GM12878 (cell line): ENCODE data around the gene CD164L2. TPM values are rescaled to one million over a fixed set of nuclear protein-coding genes. Genes with fewer than 3 reads are reported as not detected.

Experiments
- BRCA1 ChIP-seq: IDR thresholded peaks from 2 replicates; pipeline ENCODE4 v1.6.1; 2011; ENCODE audit warnings: low read depth, low read length, improper control_type of control experiment
- CBX3 ChIP-seq: fragments of 200-600 bp; sonication (generic); IDR thresholded peaks from 2 replicates; pipeline ENCODE4 v1.6.1; 2016; ENCODE audit warnings: low read depth, borderline replicate concordance
- CHD1 ChIP-seq: IDR thresholded peaks from 2 replicates; pipeline ENCODE4 v1.6.1; 2012; ENCODE audit warnings: low read depth, low read length, improper control_type of control experiment
- CREM ChIP-seq: IDR thresholded peaks from 2 replicates; pipeline ENCODE4 v1.6.1; 2014; ENCODE audit warnings: antibody characterized with exemption, low read depth
- DPF2 ChIP-seq: fragments of 450-650 bp; IDR thresholded peaks from 2 replicates; pipeline ENCODE4 v1.6.1; 2017; ENCODE audit warnings: mild to moderate bottlenecking
- E4F1 ChIP-seq: fragments of 450-650 bp; IDR thresholded peaks from 2 replicates; pipeline ENCODE4 v1.6.1; 2018; ENCODE audit warnings: borderline replicate concordance, mild to moderate bottlenecking; ENCODE audit not compliant: partially characterized antibody
- EP300 ChIP-seq, 2 experiments: fragments of 150-350 bp in 1 of 2; IDR thresholded peaks; 2 replicates each; pipeline ENCODE4 v1.6.1; 2011 to 2012; ENCODE audit warnings: low read depth in 2 of 2, low read length in 2 of 2, borderline replicate concordance in 1 of 2, improper control_type of control experiment in 1 of 2, inconsistent platforms in 1 of 2; ENCODE audit not compliant: control insufficient read depth in 1 of 2
- FOXM1 ChIP-seq: IDR thresholded peaks from 2 replicates; pipeline ENCODE4 v1.6.1; 2012; ENCODE audit warnings: low read depth, mild to moderate bottlenecking, inconsistent platforms, low read length, moderate library complexity
- GATAD2B ChIP-seq: fragments of 450-650 bp; conservative IDR thresholded peaks from 2 replicates; pipeline ENCODE4 v1.6.1; 2017; ENCODE audit warnings: low read depth, mild to moderate bottlenecking, moderate library complexity
- HDAC6 ChIP-seq: fragments of 200-600 bp; sonication (generic); IDR thresholded peaks from one replicate; pipeline ENCODE4 v1.8.0; 2017; ENCODE audit warnings: antibody characterized with exemption; ENCODE audit not compliant: unreplicated experiment
- IKZF2 ChIP-seq, 2 experiments: fragments of 450-650 bp; IDR thresholded peaks; 2 replicates each; pipeline ENCODE4 v1.6.1; 2017; ENCODE audit warnings: mild to moderate bottlenecking in 2 of 2, moderate library complexity in 2 of 2
- LARP7 ChIP-seq: fragments of 450-650 bp; IDR thresholded peaks from 2 replicates; pipeline ENCODE4 v1.6.1; 2017; ENCODE audit warnings: mild to moderate bottlenecking
- MYB ChIP-seq: fragments of 150-350 bp; IDR thresholded peaks from 2 replicates; pipeline ENCODE4 v1.6.1; 2014; ENCODE audit warnings: mild to moderate bottlenecking, low read depth, low read length, borderline replicate concordance
- NR2C1 ChIP-seq: fragments of 450-650 bp; IDR thresholded peaks from 2 replicates; pipeline ENCODE4 v1.6.1; 2017; ENCODE audit warnings: antibody characterized with exemption, mild to moderate bottlenecking, moderate library complexity
- POLR2AphosphoS5 ChIP-seq: IDR thresholded peaks from 2 replicates; pipeline ENCODE4 v1.6.1; 2011; ENCODE audit warnings: mild to moderate bottlenecking, low read length, inconsistent platforms
- RUNX3 ChIP-seq: IDR thresholded peaks from 2 replicates; pipeline ENCODE4 v1.6.1; 2012; ENCODE audit warnings: low read length, inconsistent platforms
- SMAD1 ChIP-seq: fragments of 450-650 bp; IDR thresholded peaks from 2 replicates; pipeline ENCODE4 v1.6.1; 2018; ENCODE audit warnings: mild to moderate bottlenecking, low read depth; ENCODE audit not compliant: partially characterized antibody
- SMAD5 ChIP-seq: IDR thresholded peaks from 2 replicates; pipeline ENCODE4 v1.6.1; 2016; ENCODE audit warnings: antibody characterized with exemption, low read depth
- SMARCA5 ChIP-seq: fragments of 450-650 bp; IDR thresholded peaks from 2 replicates; pipeline ENCODE4 v1.6.1; 2017; ENCODE audit warnings: mild to moderate bottlenecking
- STAT1 ChIP-seq: fragments of 450-650 bp; conservative IDR thresholded peaks from 2 replicates; pipeline ENCODE4 v1.6.1; 2014; ENCODE audit warnings: antibody characterized with exemption, mild to moderate bottlenecking
- TAF1 ChIP-seq: IDR thresholded peaks from 2 replicates; pipeline ENCODE4 v1.6.1; 2011; ENCODE audit warnings: mild to moderate bottlenecking, low read depth, low read length, borderline replicate concordance
- TBL1XR1 ChIP-seq: IDR thresholded peaks from 2 replicates; pipeline ENCODE4 v1.6.1; 2012; ENCODE audit warnings: low read depth, low read length, improper control_type of control experiment
- TCF3 ChIP-seq: IDR thresholded peaks from 2 replicates; pipeline ENCODE4 v1.6.1; 2012; ENCODE audit warnings: low read depth, mild to moderate bottlenecking, low read length, borderline replicate concordance; ENCODE audit not compliant: insufficient read depth
- TCF7 ChIP-seq: IDR thresholded peaks from 2 replicates; pipeline ENCODE4 v1.6.1; 2014; ENCODE audit warnings: antibody characterized with exemption, borderline replicate concordance
- YY1 ChIP-seq: IDR thresholded peaks from 2 replicates; pipeline ENCODE4 v1.6.1; 2011; ENCODE audit warnings: low read depth, mild to moderate bottlenecking, low read length
- polyA plus RNA-seq, 11 experiments: library from polyadenylated mRNA; depleted of rRNA in 4 of 11; unstranded in 6 of 11; stranded (reverse) in 5 of 11; fragments of >200 nt; fragmentation: Nextera tagmentation in 4 of 11; fragmentation: Illumina TruSeq in 1 of 11; extraction: Ambion mirVana in 4 of 11; extraction: Trizol in 1 of 11; gene quantifications; 1 replicate in 1 of 11; 2 replicates in 10 of 11; pipeline versions ENCODE4 v1.2.1 to v1.2.3, GENCODE V29; 2011 to 2016; ENCODE audit warnings: inconsistent platforms in 2 of 11, missing spikeins in 2 of 11, low read depth in 1 of 11
- total RNA-seq, 4 experiments: library from RNA; depleted of rRNA in 3 of 4; stranded (reverse); fragments of >200 nt in 3 of 4; fragmentation: Illumina TruSeq in 1 of 4; extraction: Trizol in 1 of 4; gene quantifications; 2 replicates each; pipeline versions ENCODE4 v1.2.1 to v1.2.3, GENCODE V29; 2013 to 2021
- TF ChIP-seq, protein P1 (sequence below): IDR thresholded peaks from 2 replicates; pipeline ENCODE4 v1.6.1; 2012; ENCODE audit warnings: mild to moderate bottlenecking, low read depth, low read length

CD164L2 gene
- total and polyA plus RNA-seq, 10 of the 15 experiments (the other 5 are each of a cell fraction or from before 2014, with no cell fraction given) = not detected

- TF ChIP-seq SMAD1 = no peak
- no peak for TF ChIP-seq TAF1
- no peak for TF ChIP-seq STAT1
- TF ChIP-seq FOXM1 = no peak
- TF ChIP-seq, protein P1, sequence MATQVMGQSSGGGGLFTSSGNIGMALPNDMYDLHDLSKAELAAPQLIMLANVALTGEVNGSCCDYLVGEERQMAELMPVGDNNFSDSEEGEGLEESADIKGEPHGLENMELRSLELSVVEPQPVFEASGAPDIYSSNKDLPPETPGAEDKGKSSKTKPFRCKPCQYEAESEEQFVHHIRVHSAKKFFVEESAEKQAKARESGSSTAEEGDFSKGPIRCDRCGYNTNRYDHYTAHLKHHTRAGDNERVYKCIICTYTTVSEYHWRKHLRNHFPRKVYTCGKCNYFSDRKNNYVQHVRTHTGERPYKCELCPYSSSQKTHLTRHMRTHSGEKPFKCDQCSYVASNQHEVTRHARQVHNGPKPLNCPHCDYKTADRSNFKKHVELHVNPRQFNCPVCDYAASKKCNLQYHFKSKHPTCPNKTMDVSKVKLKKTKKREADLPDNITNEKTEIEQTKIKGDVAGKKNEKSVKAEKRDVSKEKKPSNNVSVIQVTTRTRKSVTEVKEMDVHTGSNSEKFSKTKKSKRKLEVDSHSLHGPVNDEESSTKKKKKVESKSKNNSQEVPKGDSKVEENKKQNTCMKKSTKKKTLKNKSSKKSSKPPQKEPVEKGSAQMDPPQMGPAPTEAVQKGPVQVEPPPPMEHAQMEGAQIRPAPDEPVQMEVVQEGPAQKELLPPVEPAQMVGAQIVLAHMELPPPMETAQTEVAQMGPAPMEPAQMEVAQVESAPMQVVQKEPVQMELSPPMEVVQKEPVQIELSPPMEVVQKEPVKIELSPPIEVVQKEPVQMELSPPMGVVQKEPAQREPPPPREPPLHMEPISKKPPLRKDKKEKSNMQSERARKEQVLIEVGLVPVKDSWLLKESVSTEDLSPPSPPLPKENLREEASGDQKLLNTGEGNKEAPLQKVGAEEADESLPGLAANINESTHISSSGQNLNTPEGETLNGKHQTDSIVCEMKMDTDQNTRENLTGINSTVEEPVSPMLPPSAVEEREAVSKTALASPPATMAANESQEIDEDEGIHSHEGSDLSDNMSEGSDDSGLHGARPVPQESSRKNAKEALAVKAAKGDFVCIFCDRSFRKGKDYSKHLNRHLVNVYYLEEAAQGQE = no peak
- TF ChIP-seq E4F1 = no peak
- TF ChIP-seq HDAC6 = no peak
- no peak for TF ChIP-seq POLR2AphosphoS5
- TF ChIP-seq MYB = no peak
- no peak for TF ChIP-seq BRCA1
- no peak for TF ChIP-seq CBX3
- no peak for TF ChIP-seq GATAD2B
- 0 out of 2 replicates have a peak, but pooled peaks have one; percentile 36 for TF ChIP-seq DPF2
- TF ChIP-seq IKZF2 (IDR thresholded peaks at IDR 0.05) = peak in 1 of 2 experiments; percentile 32; a peak in 1 of 4 replicates
- TF ChIP-seq RUNX3 = peak; percentile 63; the same call in 1 of the 2 replicates
- no peak for TF ChIP-seq EP300 (IDR thresholded peaks at IDR 0.05; ENCODE audit: borderline replicate concordance in 1 of 2, control insufficient read depth in 1 of 2, low read depth in 2 of 2, low read length in 2 of 2)
- TF ChIP-seq TCF3 = 0 out of 2 replicates have a peak, but pooled peaks have one; percentile 53
- no peak for TF ChIP-seq TCF7
- 0 out of 2 replicates have a peak, but pooled peaks have one; percentile 9 for TF ChIP-seq LARP7
- TF ChIP-seq SMAD5 = no peak
- no peak for TF ChIP-seq CHD1
- 0 out of 2 replicates have a peak, but pooled peaks have one; percentile 21 for TF ChIP-seq YY1
- no peak for TF ChIP-seq NR2C1
- TF ChIP-seq SMARCA5 = no peak
- TF ChIP-seq CREM = peak; percentile 46; the same call in 1 of the 2 replicates
- no peak for TF ChIP-seq TBL1XR1
Observed at GRCh38 chr1:27342778-27343638, 40.1 kb downstream of the CD164L2 start (continued).
